H1 (cell line): ENCODE measurements around the gene QSER1. TPM values are rescaled to one million over a fixed set of nuclear protein-coding genes. Genes with fewer than 3 reads are reported as not detected.

Experiments
- CTCF ChIA-PET: fragments of 300-600 bp; sonication (Branson Sonifier 250); formaldehyde crosslinking; loops from one replicate; lab custom pipeline; 2021; ENCODE audit not compliant: partially characterized antibody; lab: Charles Lee
- POLR2A ChIA-PET: fragments of 300-600 bp; sonication (Branson Sonifier 250); formaldehyde crosslinking; loops from one replicate; lab custom pipeline; 2021; ENCODE audit warnings: inconsistent platforms; ENCODE audit not compliant: partially characterized antibody; lab: Charles Lee
- DNase-seq, 2 experiments: peaks; one replicate each; pipeline versions ENCODE4 v3.0.0 to v3.0.0-alpha.2; 2010 to 2022; ENCODE audit warnings: low spot score in 2 of 2, low read depth in 1 of 2, mixed read lengths in 1 of 2
- FAIRE-seq: peaks from 2 replicates; lab custom pipeline; 2011; peaks lifted over from hg19 to GRCh38; lab: Jason Lieb, UNC
- H2AFZ ChIP-seq: 2 replicates; pipeline ENCODE4 v1.8.1; 2012; ENCODE audit warnings: low read length, inconsistent platforms
- H2AK5ac ChIP-seq: 2 replicates; pipeline ENCODE4 v1.6.1; 2013; ENCODE audit warnings: low read depth, low read length
- H2BK120ac ChIP-seq: replicated peaks from 2 replicates; pipeline ENCODE3; 2013; ENCODE audit warnings: low read depth, low read length, inconsistent platforms
- H2BK12ac ChIP-seq: 2 replicates; pipeline ENCODE4 v1.6.1; 2013; ENCODE audit warnings: low read depth, low read length
- H2BK15ac ChIP-seq: 2 replicates; pipeline ENCODE4 v1.6.1; 2013; ENCODE audit warnings: low read length
- H2BK20ac ChIP-seq: 2 replicates; pipeline ENCODE4 v1.6.1; 2013; ENCODE audit warnings: low read length
- H2BK5ac ChIP-seq: 2 replicates; pipeline ENCODE4 v1.6.1; 2013; ENCODE audit warnings: low read depth, low read length
- H3K14ac ChIP-seq: 2 replicates; pipeline ENCODE4 v1.6.1; 2013; ENCODE audit warnings: inconsistent platforms; ENCODE audit not compliant: insufficient read length
- H3K18ac ChIP-seq: 2 replicates; pipeline ENCODE4 v1.6.1; 2013; ENCODE audit warnings: low read length; ENCODE audit errors: extremely low read depth
- H3K23ac ChIP-seq: 2 replicates; pipeline ENCODE4 v1.6.1; 2013; ENCODE audit warnings: inconsistent platforms; ENCODE audit not compliant: insufficient read length
- H3K23me2 ChIP-seq: 2 replicates; pipeline ENCODE4 v1.6.1; 2013; ENCODE audit warnings: low read depth, low read length
- H3K27ac ChIP-seq: 2 replicates; pipeline ENCODE4 v1.6.1; 2011; ENCODE audit warnings: low read depth, low read length, inconsistent platforms
- H3K27me3 ChIP-seq, 4 experiments: replicated peaks in 1 of 4; 1 replicate in 1 of 4; 2 replicates in 3 of 4; pipeline versions ENCODE4 v1.6.1 to v1.8.1; 2011 to 2013; ENCODE audit warnings: low read length in 3 of 4, mild to moderate bottlenecking in 3 of 4, inconsistent platforms in 2 of 4, mixed read lengths in 2 of 4, moderate library complexity in 1 of 4; ENCODE audit not compliant: control insufficient read depth in 3 of 4, insufficient read depth in 3 of 4; ENCODE audit errors: extremely low read depth in 1 of 4
- H3K36me3 ChIP-seq, 4 experiments: 2 replicates each; pipeline versions ENCODE4 v1.6.1 to v1.8.1; 2011 to 2013; ENCODE audit warnings: mild to moderate bottlenecking in 4 of 4, low read length in 3 of 4, moderate library complexity in 2 of 4, control low read depth in 1 of 4, inconsistent platforms in 1 of 4; ENCODE audit not compliant: insufficient read depth in 4 of 4, control insufficient read depth in 2 of 4
- H3K4ac ChIP-seq: replicated peaks from 2 replicates; pipeline ENCODE3; 2013; ENCODE audit warnings: low read length, low read depth, mixed read lengths, inconsistent platforms; ENCODE audit not compliant: insufficient read length
- H3K4me1 ChIP-seq, 4 experiments: replicated peaks in 1 of 4; 1 replicate in 1 of 4; 2 replicates in 3 of 4; pipeline versions ENCODE4 v1.6.1 to v1.8.1; 2011 to 2013; ENCODE audit warnings: low read length in 3 of 4, inconsistent platforms in 2 of 4, mixed read lengths in 1 of 4; ENCODE audit not compliant: insufficient read depth in 4 of 4, control insufficient read depth in 3 of 4
- H3K4me2 ChIP-seq, 2 experiments: 2 replicates each; pipeline versions ENCODE4 v1.6.1 to v1.8.1; 2011 to 2013; ENCODE audit warnings: low read depth in 2 of 2, low read length in 2 of 2, control low read depth in 1 of 2, inconsistent platforms in 1 of 2, mild to moderate bottlenecking in 1 of 2; ENCODE audit not compliant: insufficient read depth in 1 of 2
- H3K4me3 ChIP-seq, 4 experiments: fragments of 200-600, 300-600 bp in 1 of 4; sonication (generic), shearing (Covaris generic), sonication (Bioruptor Twin) in 1 of 4; 2 replicates each; pipeline versions ENCODE4 v1.5.1 to v1.8.1; 2011 to 2016; ENCODE audit warnings: low read length in 4 of 4, low read depth in 3 of 4, control low read depth in 2 of 4, inconsistent platforms in 2 of 4, mild to moderate bottlenecking in 2 of 4, mixed read lengths in 1 of 4, moderate library complexity in 1 of 4; ENCODE audit not compliant: insufficient read depth in 2 of 4; ENCODE audit errors: extremely low read depth in 1 of 4
- H3K56ac ChIP-seq: replicated peaks from 2 replicates; pipeline ENCODE3; 2013; ENCODE audit warnings: low read depth, mild to moderate bottlenecking, mixed read lengths, low read length, inconsistent platforms; ENCODE audit not compliant: insufficient read length
- H3K79me1 ChIP-seq: 2 replicates; pipeline ENCODE4 v1.6.1; 2013; ENCODE audit warnings: low read depth, low read length, control low read depth
- H3K79me2 ChIP-seq, 2 experiments: 2 replicates each; pipeline versions ENCODE4 v1.6.1 to v1.8.1; 2012 to 2013; ENCODE audit warnings: low read length in 2 of 2, mild to moderate bottlenecking in 2 of 2, inconsistent platforms in 1 of 2; ENCODE audit not compliant: insufficient read depth in 2 of 2, control insufficient read depth in 1 of 2
- H3K9ac ChIP-seq, 4 experiments: replicated peaks in 1 of 4; 1 replicate in 1 of 4; 2 replicates in 3 of 4; pipeline versions ENCODE4 v1.6.1 to v1.8.1; 2011 to 2013; ENCODE audit warnings: low read depth in 3 of 4, low read length in 3 of 4, control low read depth in 2 of 4, mild to moderate bottlenecking in 2 of 4, moderate library complexity in 2 of 4, inconsistent platforms in 1 of 4; ENCODE audit errors: extremely low read depth in 1 of 4
- H3K9me3 ChIP-seq, 2 experiments: 2 replicates each; pipeline versions ENCODE4 v1.6.1 to v1.8.1; 2012 to 2013; ENCODE audit warnings: mild to moderate bottlenecking in 2 of 2, moderate library complexity in 2 of 2, control low read depth in 1 of 2, inconsistent platforms in 1 of 2, low read depth in 1 of 2, low read length in 1 of 2, mixed read lengths in 1 of 2; ENCODE audit not compliant: insufficient read depth in 2 of 2
- H4K20me1 ChIP-seq, 2 experiments: replicated peaks in 1 of 2; 2 replicates each; pipeline versions ENCODE3 to v1.8.1; 2011 to 2013; ENCODE audit warnings: inconsistent platforms in 2 of 2, low read length in 2 of 2, mild to moderate bottlenecking in 1 of 2; ENCODE audit not compliant: insufficient read depth in 2 of 2, control insufficient read depth in 1 of 2
- H4K5ac ChIP-seq: 2 replicates; pipeline ENCODE4 v1.6.1; 2013; ENCODE audit warnings: low read length, low read depth, mixed read lengths, inconsistent platforms; ENCODE audit not compliant: insufficient read length
- H4K8ac ChIP-seq: 2 replicates; pipeline ENCODE4 v1.8.0; 2013; ENCODE audit warnings: mild to moderate bottlenecking, moderate library complexity, low read length, inconsistent platforms; ENCODE audit not compliant: insufficient read depth; ENCODE audit errors: extremely low read depth
- H4K91ac ChIP-seq: replicated peaks from 2 replicates; pipeline ENCODE3; 2013; ENCODE audit warnings: low read length, mixed read lengths, inconsistent platforms; ENCODE audit not compliant: insufficient read length
- EZH2 ChIP-seq: fragments of 200-600 bp; sonication (generic); IDR thresholded peaks from 2 replicates; pipeline ENCODE4 v1.7.1; 2012; ENCODE audit warnings: low read depth, mild to moderate bottlenecking, moderate library complexity, low read length, inconsistent platforms; ENCODE audit not compliant: severe bottlenecking
- ZNF274 ChIP-seq: IDR thresholded peaks from 2 replicates; pipeline ENCODE4 v1.7.0; 2012; ENCODE audit warnings: low read length, borderline replicate concordance; ENCODE audit errors: extremely low read depth
- WGBS, 2 experiments: shearing (Covaris generic) in 1 of 2; methylation state at CpG; one replicate each; pipeline versions ENCODE4 v1.1.6 to v1.1.7; 2013 to 2015; ENCODE audit warnings: low lambda C conversion rate in 2 of 2, mixed read lengths in 2 of 2, inconsistent platforms in 1 of 2, low coverage in 1 of 2, missing lambda C conversion rate in 1 of 2; ENCODE audit not compliant: insufficient replicate concordance in 2 of 2, insufficient coverage in 1 of 2, insufficient read length in 1 of 2; ENCODE audit errors: extremely low coverage in 1 of 2, missing lambda C conversion rate in 1 of 2; 5-methylcytosine and 5-hydroxymethylcytosine counted together
- polyA plus RNA-seq, 7 experiments: library from polyadenylated mRNA; depleted of rRNA in 3 of 7; stranded (reverse) in 5 of 7; unstranded in 2 of 7; fragments of >200 nt in 5 of 7; fragments of 200-250 nt in 2 of 7; gene quantifications; 1 replicate in 5 of 7; 2 replicates in 1 of 7; 4 replicates in 1 of 7; pipeline versions ENCODE4 v1.2.1 to v1.2.3, GENCODE V29; 2011 to 2013; ENCODE audit warnings: missing spikeins in 2 of 7, mixed read lengths in 2 of 7
- total RNA-seq: library from RNA; stranded (reverse); fragmentation: NEBNext Ultra II Directional; extraction: Animal tissue kit (Norgen Biotek cat#: 25700); gene quantifications from 2 replicates; pipeline ENCODE4 v1.2.1, GENCODE V29; 2021

The QSER1 gene
- total and polyA plus RNA-seq, 2 of the 8 experiments (the other 6 are each of a cell fraction or from before 2014, with no cell fraction given) = 29.3 to 117 TPM

- DNase-seq (no peak), FAIRE-seq (no peak)
- no peak overlapping the region for H2BK20ac ChIP-seq
- no peak overlapping the region for H3K9ac ChIP-seq
- H3K36me3 ChIP-seq = peaks cover 23 to 96% (median 49%) of the 10 kb centered on the region in 4 experiments
- H3K79me2 ChIP-seq = 0 out of 4 replicates have a peak, but pooled peaks cover 0 to 3% of the 10 kb centered on the region in 2 experiments
- H4K20me1 ChIP-seq = peaks cover 0 to 1% of the 10 kb centered on the region in 2 experiments
- no peak overlapping the region for H3K27ac ChIP-seq
- ChIA-PET POLR2A (interaction anchor here (1.4 kb wide), 1 partner anchor 92 kb away, joined by 3 read pairs; no protein-coding TSS in a partner anchor), CTCF (interaction anchor here (0.6 to 2.0 kb wide), 5 partner anchors 9 to 189 kb away, joined by 3 to 8 read pairs (median 3); no protein-coding TSS in a partner anchor)
- H3K23me2 ChIP-seq = no peaks in the 10 kb centered on the region
- H3K4ac ChIP-seq = no peak overlapping the region
- H4K5ac ChIP-seq = no peak overlapping the region
- H3K9me3 ChIP-seq = no peaks in the 10 kb centered on the region
- no peak overlapping the region for H3K4me3 ChIP-seq
- no peaks in the 10 kb centered on the region for H3K79me1 ChIP-seq
- no peak overlapping the region for H3K23ac ChIP-seq
- H3K56ac ChIP-seq = no peak overlapping the region
- no peaks in the 10 kb centered on the region for H3K4me1 ChIP-seq
- H2AFZ ChIP-seq = no peak overlapping the region
- WGBS, 2 experiments = 83% methylated on average over 1 of the region's 1 CpG; no CpG with 5 or more reads in 1 of the 2 experiments
- H2AK5ac ChIP-seq = no peak overlapping the region
- no peak overlapping the region for H3K14ac ChIP-seq
- no peak overlapping the region for H3K18ac ChIP-seq
- H2BK12ac ChIP-seq = no peak overlapping the region
- no peak overlapping the region for H2BK15ac ChIP-seq
- H4K91ac ChIP-seq = no peak overlapping the region
- no peak overlapping the region for H2BK120ac ChIP-seq
- no peak overlapping the region for H3K4me2 ChIP-seq
- no peak overlapping the region for H4K8ac ChIP-seq
- no peak overlapping the region for H2BK5ac ChIP-seq
- no peaks in the 10 kb centered on the region for H3K27me3 ChIP-seq
- TF ChIP-seq EZH2 = no peak
- no peak for TF ChIP-seq ZNF274
Observed at GRCh38 chr11:32968541-32968940, 75.9 kb downstream of the QSER1 start.
